Measurements from ENCODE around the gene WDSUB1. TPM values are rescaled to one million over a fixed set of nuclear protein-coding genes. Genes with fewer than 3 reads are reported as not detected.
A peak's percentile ranks its signal among the peaks of the same experiment; 100 is the strongest.

The WDSUB1 gene
- total and polyA plus RNA-seq, 9 of the 15 experiments (the other 6 are each of a cell fraction or from before 2014, with no cell fraction given) = 5.2 to 13.7 (median 9.4) TPM

DNA sequence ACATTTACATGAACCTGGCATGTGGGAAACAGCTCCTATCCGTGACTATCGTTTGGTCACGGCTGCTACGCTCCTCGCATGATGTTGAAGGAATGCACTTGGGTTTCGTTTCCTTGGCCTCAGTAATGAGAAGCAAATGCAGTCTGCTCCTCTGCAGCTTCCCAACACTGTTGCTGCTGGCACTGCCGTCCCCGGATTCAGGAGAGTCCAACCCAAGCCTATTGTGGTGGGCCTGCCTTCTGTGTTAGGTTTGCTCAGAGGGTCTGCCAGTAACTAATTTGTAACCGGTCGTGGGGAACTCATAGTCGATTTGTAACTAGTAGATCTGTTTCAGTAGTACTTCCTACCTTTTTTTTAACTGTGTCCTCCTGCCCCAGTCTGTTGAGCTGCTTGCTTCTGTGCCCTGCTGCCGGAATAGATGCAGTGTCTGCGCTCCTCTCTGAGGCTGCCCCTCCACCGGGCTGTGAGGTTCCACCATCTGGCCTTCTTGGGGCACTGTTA is 58.4 kb downstream of the WDSUB1 start:
- BruUV-seq (replicated peaks) = no TSS peak
- no peak overlapping the region for H3K4me3 ChIP-seq
- no peaks in the 10 kb centered on the region for H3K9me1 ChIP-seq (ENCODE audit: control insufficient read depth, insufficient read depth, low read length)
- DNase-seq (ENCODE audit: extremely low read depth in 1 of 4, low spot score in 3 of 4) (no peak), FAIRE-seq (no peak), ATAC-seq (no peak)
- H3K27ac ChIP-seq (ENCODE audit: extremely low read depth, low read depth, low read length) = no peak overlapping the region
- POLR2A ChIA-PET = interaction anchor here (0.6 kb wide), 1 partner anchor 22 kb away, joined by 3 read pairs; no protein-coding TSS in a partner anchor
- no peaks in the 10 kb centered on the region for H3K79me2 ChIP-seq (ENCODE audit: control insufficient read depth, insufficient read depth, low read length)
- intact Hi-C loops (cut with micrococcal nuclease) (no loop called here), in situ Hi-C loops (cut with MboI) (no loop called here)
- no peak overlapping the region; the same call in 1 of the 2 replicates for H2AFZ ChIP-seq (ENCODE audit: low read depth, low read length)
- WGBS (ENCODE audit: insufficient coverage, low coverage, missing lambda C conversion rate) = 69% methylated on average over 14 of the region's 14 CpGs
- no peaks in the 10 kb centered on the region for H4K20me1 ChIP-seq (replicated peaks; ENCODE audit: control insufficient read depth, insufficient read depth, low read length)
- CTCF ChIA-PET (ENCODE audit: low intra/inter-chr PET ratio) = no interaction called here
- no peaks in the 10 kb centered on the region for H3K9me3 ChIP-seq (replicated peaks; ENCODE audit: control insufficient read depth, insufficient read depth, low read depth, low read length)
- H3K9ac ChIP-seq (ENCODE audit: insufficient read depth in 1 of 2, low read depth in 2 of 2, low read length in 2 of 2) = peak overlapping the region in 1 of 2 experiments; percentile 33; a peak in 1 of 4 replicates
- peaks cover 6 to 7% of the 10 kb centered on the region in 2 experiments for H3K4me1 ChIP-seq (replicated peaks in 1 of 2; ENCODE audit: control insufficient read depth in 2 of 2, insufficient read depth in 2 of 2, low read length in 2 of 2)
- H3K36me3 ChIP-seq (ENCODE audit: control insufficient read depth, insufficient read depth, low read length) = no peaks in the 10 kb centered on the region
- no peaks in the 10 kb centered on the region for H3K27me3 ChIP-seq (ENCODE audit: control insufficient read depth in 2 of 2, insufficient read depth in 2 of 2, low read length in 2 of 2)
- H3K4me2 ChIP-seq (ENCODE audit: insufficient read depth, low read length) = no peak overlapping the region
- no peak for TF ChIP-seq NFYB (IDR thresholded peaks at IDR 0.05; ENCODE audit: extremely low read depth, insufficient read length)
- TF ChIP-seq GTF2A2 (tag; IDR thresholded peaks at IDR 0.05) = no peak
- no peak for TF ChIP-seq SIN3A (IDR thresholded peaks at IDR 0.05; ENCODE audit: borderline replicate concordance in 2 of 2, control insufficient read depth in 1 of 2, low read depth in 2 of 2, low read length in 2 of 2)
- no peak for TF ChIP-seq SP1 (CRISPR knock-in tag; IDR thresholded peaks at IDR 0.05)
- TF ChIP-seq, protein P1, sequence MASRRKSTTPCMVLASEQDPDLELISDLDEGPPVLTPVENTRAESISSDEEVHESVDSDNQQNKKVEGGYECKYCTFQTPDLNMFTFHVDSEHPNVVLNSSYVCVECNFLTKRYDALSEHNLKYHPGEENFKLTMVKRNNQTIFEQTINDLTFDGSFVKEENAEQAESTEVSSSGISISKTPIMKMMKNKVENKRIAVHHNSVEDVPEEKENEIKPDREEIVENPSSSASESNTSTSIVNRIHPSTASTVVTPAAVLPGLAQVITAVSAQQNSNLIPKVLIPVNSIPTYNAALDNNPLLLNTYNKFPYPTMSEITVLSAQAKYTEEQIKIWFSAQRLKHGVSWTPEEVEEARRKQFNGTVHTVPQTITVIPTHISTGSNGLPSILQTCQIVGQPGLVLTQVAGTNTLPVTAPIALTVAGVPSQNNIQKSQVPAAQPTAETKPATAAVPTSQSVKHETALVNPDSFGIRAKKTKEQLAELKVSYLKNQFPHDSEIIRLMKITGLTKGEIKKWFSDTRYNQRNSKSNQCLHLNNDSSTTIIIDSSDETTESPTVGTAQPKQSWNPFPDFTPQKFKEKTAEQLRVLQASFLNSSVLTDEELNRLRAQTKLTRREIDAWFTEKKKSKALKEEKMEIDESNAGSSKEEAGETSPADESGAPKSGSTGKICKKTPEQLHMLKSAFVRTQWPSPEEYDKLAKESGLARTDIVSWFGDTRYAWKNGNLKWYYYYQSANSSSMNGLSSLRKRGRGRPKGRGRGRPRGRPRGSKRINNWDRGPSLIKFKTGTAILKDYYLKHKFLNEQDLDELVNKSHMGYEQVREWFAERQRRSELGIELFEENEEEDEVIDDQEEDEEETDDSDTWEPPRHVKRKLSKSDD (conservative IDR thresholded peaks at IDR 0.05; ENCODE audit: low read length) = no peak
- no peak for TF ChIP-seq CBX1 (IDR thresholded peaks at IDR 0.05; ENCODE audit: low read depth)
- no peak for TF ChIP-seq RBM39 (optimal IDR thresholded peaks at IDR 0.05; ENCODE audit: low read depth, low read length)
- TF ChIP-seq, protein P2, sequence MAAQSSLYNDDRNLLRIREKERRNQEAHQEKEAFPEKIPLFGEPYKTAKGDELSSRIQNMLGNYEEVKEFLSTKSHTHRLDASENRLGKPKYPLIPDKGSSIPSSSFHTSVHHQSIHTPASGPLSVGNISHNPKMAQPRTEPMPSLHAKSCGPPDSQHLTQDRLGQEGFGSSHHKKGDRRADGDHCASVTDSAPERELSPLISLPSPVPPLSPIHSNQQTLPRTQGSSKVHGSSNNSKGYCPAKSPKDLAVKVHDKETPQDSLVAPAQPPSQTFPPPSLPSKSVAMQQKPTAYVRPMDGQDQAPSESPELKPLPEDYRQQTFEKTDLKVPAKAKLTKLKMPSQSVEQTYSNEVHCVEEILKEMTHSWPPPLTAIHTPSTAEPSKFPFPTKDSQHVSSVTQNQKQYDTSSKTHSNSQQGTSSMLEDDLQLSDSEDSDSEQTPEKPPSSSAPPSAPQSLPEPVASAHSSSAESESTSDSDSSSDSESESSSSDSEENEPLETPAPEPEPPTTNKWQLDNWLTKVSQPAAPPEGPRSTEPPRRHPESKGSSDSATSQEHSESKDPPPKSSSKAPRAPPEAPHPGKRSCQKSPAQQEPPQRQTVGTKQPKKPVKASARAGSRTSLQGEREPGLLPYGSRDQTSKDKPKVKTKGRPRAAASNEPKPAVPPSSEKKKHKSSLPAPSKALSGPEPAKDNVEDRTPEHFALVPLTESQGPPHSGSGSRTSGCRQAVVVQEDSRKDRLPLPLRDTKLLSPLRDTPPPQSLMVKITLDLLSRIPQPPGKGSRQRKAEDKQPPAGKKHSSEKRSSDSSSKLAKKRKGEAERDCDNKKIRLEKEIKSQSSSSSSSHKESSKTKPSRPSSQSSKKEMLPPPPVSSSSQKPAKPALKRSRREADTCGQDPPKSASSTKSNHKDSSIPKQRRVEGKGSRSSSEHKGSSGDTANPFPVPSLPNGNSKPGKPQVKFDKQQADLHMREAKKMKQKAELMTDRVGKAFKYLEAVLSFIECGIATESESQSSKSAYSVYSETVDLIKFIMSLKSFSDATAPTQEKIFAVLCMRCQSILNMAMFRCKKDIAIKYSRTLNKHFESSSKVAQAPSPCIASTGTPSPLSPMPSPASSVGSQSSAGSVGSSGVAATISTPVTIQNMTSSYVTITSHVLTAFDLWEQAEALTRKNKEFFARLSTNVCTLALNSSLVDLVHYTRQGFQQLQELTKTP (IDR thresholded peaks at IDR 0.05; ENCODE audit: low read depth in 1 of 2, partially characterized antibody in 2 of 2) = no peak
- TF ChIP-seq NFIC (IDR thresholded peaks at IDR 0.05) = no peak
- no peak for TF ChIP-seq SAFB (IDR thresholded peaks at IDR 0.05; ENCODE audit: borderline replicate concordance, low read depth, low read length)
- TF ChIP-seq, protein P3, sequence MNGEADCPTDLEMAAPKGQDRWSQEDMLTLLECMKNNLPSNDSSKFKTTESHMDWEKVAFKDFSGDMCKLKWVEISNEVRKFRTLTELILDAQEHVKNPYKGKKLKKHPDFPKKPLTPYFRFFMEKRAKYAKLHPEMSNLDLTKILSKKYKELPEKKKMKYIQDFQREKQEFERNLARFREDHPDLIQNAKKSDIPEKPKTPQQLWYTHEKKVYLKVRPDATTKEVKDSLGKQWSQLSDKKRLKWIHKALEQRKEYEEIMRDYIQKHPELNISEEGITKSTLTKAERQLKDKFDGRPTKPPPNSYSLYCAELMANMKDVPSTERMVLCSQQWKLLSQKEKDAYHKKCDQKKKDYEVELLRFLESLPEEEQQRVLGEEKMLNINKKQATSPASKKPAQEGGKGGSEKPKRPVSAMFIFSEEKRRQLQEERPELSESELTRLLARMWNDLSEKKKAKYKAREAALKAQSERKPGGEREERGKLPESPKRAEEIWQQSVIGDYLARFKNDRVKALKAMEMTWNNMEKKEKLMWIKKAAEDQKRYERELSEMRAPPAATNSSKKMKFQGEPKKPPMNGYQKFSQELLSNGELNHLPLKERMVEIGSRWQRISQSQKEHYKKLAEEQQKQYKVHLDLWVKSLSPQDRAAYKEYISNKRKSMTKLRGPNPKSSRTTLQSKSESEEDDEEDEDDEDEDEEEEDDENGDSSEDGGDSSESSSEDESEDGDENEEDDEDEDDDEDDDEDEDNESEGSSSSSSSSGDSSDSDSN (IDR thresholded peaks at IDR 0.05; ENCODE audit: borderline replicate concordance in 1 of 2, low read depth in 2 of 2, low read length in 2 of 2) = no peak
- no peak for TF ChIP-seq POLR2B (IDR thresholded peaks at IDR 0.05; ENCODE audit: low read depth, partially characterized antibody)
- no peak for TF ChIP-seq MIER1 (IDR thresholded peaks at IDR 0.05; ENCODE audit: low read depth)

Data from K562 (cell line).